Keratinocyte (primary cell): ENCODE data around the gene TRPC4. TPM values are rescaled to one million over a fixed set of nuclear protein-coding genes. Genes with fewer than 3 reads are reported as not detected.

Experiments
- DNase-seq: peaks from one replicate; pipeline ENCODE4 v3.0.0-alpha.2; 2011; ENCODE audit warnings: low read depth, missing footprints, low spot score
- FAIRE-seq: peaks from 2 replicates; lab custom pipeline; 2011; peaks lifted over from hg19 to GRCh38; lab: Jason Lieb, UNC
- H2AFZ ChIP-seq: 2 replicates; pipeline ENCODE4 v1.6.0; 2012; ENCODE audit warnings: low read length, control low read depth, inconsistent platforms; ENCODE audit not compliant: control insufficient read depth
- H3K27ac ChIP-seq: 2 replicates; pipeline ENCODE4 v1.5.1; 2011; ENCODE audit warnings: low read length; ENCODE audit not compliant: control insufficient read depth, insufficient read depth
- H3K27me3 ChIP-seq: 3 replicates; pipeline ENCODE4 v1.6.0; 2011; ENCODE audit warnings: low read length; ENCODE audit not compliant: control insufficient read depth, insufficient read depth; ENCODE audit errors: extremely low read depth
- H3K36me3 ChIP-seq, 2 experiments: 2 replicates in 1 of 2; 3 replicates in 1 of 2; pipeline ENCODE4 v1.5.1; 2011; ENCODE audit warnings: low read length in 2 of 2, mild to moderate bottlenecking in 1 of 2; ENCODE audit not compliant: control insufficient read depth in 2 of 2, insufficient read depth in 2 of 2; ENCODE audit errors: extremely low read depth in 1 of 2
- H3K4me1 ChIP-seq: 3 replicates; pipeline ENCODE4 v1.5.1; 2011; ENCODE audit warnings: low read length; ENCODE audit not compliant: control insufficient read depth, insufficient read depth; ENCODE audit errors: extremely low read depth
- H3K4me2 ChIP-seq: 3 replicates; pipeline ENCODE4 v1.6.0; 2011; ENCODE audit warnings: low read depth, low read length; ENCODE audit not compliant: control insufficient read depth, insufficient read depth; ENCODE audit errors: extremely low read depth
- H3K4me3 ChIP-seq, 3 experiments: fragments of 200-600 bp in 1 of 3; sonication (generic) in 1 of 3; 2 replicates in 2 of 3; 3 replicates in 1 of 3; pipeline ENCODE4 v1.5.1; 2011 to 2016; ENCODE audit warnings: low read length in 3 of 3, mild to moderate bottlenecking in 3 of 3, control low read depth in 2 of 3, inconsistent platforms in 1 of 3, low read depth in 1 of 3, mixed read lengths in 1 of 3, mixed run types in 1 of 3, moderate library complexity in 1 of 3; ENCODE audit not compliant: control insufficient read depth in 2 of 3, insufficient read depth in 2 of 3; ENCODE audit errors: extremely low read depth in 1 of 3
- H3K79me2 ChIP-seq: 2 replicates; pipeline ENCODE4 v1.6.0; 2012; ENCODE audit warnings: low read length; ENCODE audit not compliant: control insufficient read depth, insufficient read depth
- H3K9ac ChIP-seq: 3 replicates; pipeline ENCODE4 v1.6.0; 2011; ENCODE audit warnings: low read length; ENCODE audit not compliant: control insufficient read depth, insufficient read depth; ENCODE audit errors: extremely low read depth
- H3K9me1 ChIP-seq: 3 replicates; pipeline ENCODE4 v1.6.0; 2011; ENCODE audit warnings: low read length; ENCODE audit not compliant: control insufficient read depth, insufficient read depth; ENCODE audit errors: extremely low read depth
- H3K9me3 ChIP-seq: 2 replicates; pipeline ENCODE4 v1.5.1; 2012; ENCODE audit warnings: low read depth, low read length; ENCODE audit not compliant: control insufficient read depth
- H4K20me1 ChIP-seq: 3 replicates; pipeline ENCODE4 v1.6.0; 2011; ENCODE audit warnings: low read length; ENCODE audit not compliant: control insufficient read depth, insufficient read depth; ENCODE audit errors: extremely low read depth
- CTCF ChIP-seq, 3 experiments: IDR thresholded peaks in 1 of 3; conservative IDR thresholded peaks in 1 of 3; optimal IDR thresholded peaks in 1 of 3; 2 replicates in 2 of 3; 3 replicates in 1 of 3; pipeline versions ENCODE3 to v1.5.1; 2011; ENCODE audit warnings: low read length in 3 of 3, mild to moderate bottlenecking in 3 of 3, moderate library complexity in 2 of 3, control low read depth in 1 of 3, inconsistent platforms in 1 of 3; ENCODE audit not compliant: insufficient read depth in 2 of 3; ENCODE audit errors: extremely low read depth in 1 of 3
- EZH2 ChIP-seq: IDR thresholded peaks from one replicate; pipeline ENCODE4 v1.6.1; 2012; ENCODE audit warnings: inconsistent platforms, mild to moderate bottlenecking, low read length, moderate library complexity
- dilution Hi-C: fragments of 300-500 bp; cut with MboI; formaldehyde crosslinking; loops from one replicate; pipeline ENCODE4 v1.7.0; 2020; ENCODE audit warnings: low sequenced_read_pairs; ENCODE audit not compliant: extremely low pct_ligation_motif_present
- polyA plus RNA-seq, 5 experiments: library from polyadenylated mRNA; depleted of rRNA in 3 of 5; stranded (reverse) in 3 of 5; stranded (forward) in 1 of 5; unstranded in 1 of 5; fragments of >200 nt; gene quantifications; 1 replicate in 1 of 5; 2 replicates in 3 of 5; 3 replicates in 1 of 5; pipeline versions ENCODE4 v1.2.1 to v1.2.3, GENCODE V29; 2011 to 2012; ENCODE audit warnings: missing spikeins in 2 of 5, low read depth in 1 of 5, low replicate concordance in 1 of 5

The TRPC4 gene
- polyA plus RNA-seq, 1 donor (not counting 4 experiments of a cell fraction or from before 2014, with no cell fraction given), result not detected

- dilution Hi-C loops, result no loop called here
- FAIRE-seq, result no peak
- no peak overlapping the region for H2AFZ ChIP-seq
These were observed 174.4 kb downstream of the TRPC4 start for GRCh38 chr13:37695200-37695599.

GRCh38 chr13:37690361-37690760, 179.2 kb downstream of the TRPC4 start:
- no peak for FAIRE-seq
- Histone ChIP-seq H3K9me1 (no peaks in the 10 kb centered on the region), H3K9me3 (no peaks in the 10 kb centered on the region), H4K20me1 (no peaks in the 10 kb centered on the region), H3K9ac (no peak overlapping the region), H2AFZ (no peak overlapping the region), H3K4me2 (no peak overlapping the region), H3K4me1 (no peaks in the 10 kb centered on the region), H3K79me2 (no peaks in the 10 kb centered on the region), H3K4me3 (no peak overlapping the region), H3K27ac (no peak overlapping the region), H3K27me3 (no peaks in the 10 kb centered on the region), H3K36me3 (no peaks in the 10 kb centered on the region)
- DNase-seq, result no peak
- dilution Hi-C loops, result no loop called here
- TF ChIP-seq CTCF (optimal IDR thresholded peaks at IDR 0.05 in 1 of 3, IDR thresholded peaks at IDR 0.05 in 1 of 3, conservative IDR thresholded peaks at IDR 0.05 in 1 of 3; ENCODE audit: extremely low read depth in 1 of 3, insufficient read depth in 2 of 3, low read length in 3 of 3) (no peak), EZH2 (no peak)

More at GRCh38 chr13:37695200-37695599, 174.4 kb downstream of the TRPC4 start:
- no peaks in the 10 kb centered on the region for H3K9me3 ChIP-seq
- no peaks in the 10 kb centered on the region for H3K27me3 ChIP-seq
- H3K4me3 ChIP-seq, result no peak overlapping the region
- no peaks in the 10 kb centered on the region for H3K4me1 ChIP-seq
- no peaks in the 10 kb centered on the region for H3K79me2 ChIP-seq
- no peak for DNase-seq
- H3K9ac ChIP-seq, result no peak overlapping the region
- no peak overlapping the region for H3K4me2 ChIP-seq
- H3K36me3 ChIP-seq, result no peaks in the 10 kb centered on the region
- H4K20me1 ChIP-seq, result no peaks in the 10 kb centered on the region
- TF ChIP-seq EZH2 (no peak), CTCF (optimal IDR thresholded peaks at IDR 0.05 in 1 of 3, IDR thresholded peaks at IDR 0.05 in 1 of 3, conservative IDR thresholded peaks at IDR 0.05 in 1 of 3; ENCODE audit: extremely low read depth in 1 of 3, insufficient read depth in 2 of 3, low read length in 3 of 3) (no peak)
- H3K27ac ChIP-seq, result no peak overlapping the region
- H3K9me1 ChIP-seq, result no peaks in the 10 kb centered on the region
